Right forelimb (tissue), 1 donor: Measurements from ENCODE around the gene DDT.
"Not testable (repeated sequence)": the region's sequence is repeated elsewhere in the genome, so short reads cannot be mapped to it uniquely, and the experiment has no call there.

Source experiments
- DNase-seq: peaks from one replicate; pipeline ENCODE4 v3.0.0-alpha.2; 2018

Gene DDT

DNA sequence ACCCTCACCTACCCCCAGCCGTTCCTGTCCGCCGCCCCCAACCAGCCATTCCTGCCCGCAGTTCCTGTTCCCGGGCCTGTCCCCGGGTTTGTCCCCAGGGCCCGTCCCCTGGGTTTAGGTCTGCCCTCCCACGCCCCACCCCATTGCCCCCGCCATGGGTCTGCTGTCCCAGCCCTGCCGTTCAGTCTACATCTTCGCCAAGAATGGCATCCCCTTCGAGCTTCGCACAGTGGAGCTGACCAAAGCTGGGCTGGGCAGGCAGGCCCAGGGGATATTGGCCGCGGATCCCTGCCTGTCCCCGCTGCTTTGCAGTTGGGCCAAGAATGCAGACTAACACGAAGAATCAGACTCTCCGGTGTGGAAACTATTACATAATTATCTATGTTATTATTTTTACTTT lies 24.5 kb downstream of the DDT start:
- not testable (repeated sequence) for DNase-seq

DNA sequence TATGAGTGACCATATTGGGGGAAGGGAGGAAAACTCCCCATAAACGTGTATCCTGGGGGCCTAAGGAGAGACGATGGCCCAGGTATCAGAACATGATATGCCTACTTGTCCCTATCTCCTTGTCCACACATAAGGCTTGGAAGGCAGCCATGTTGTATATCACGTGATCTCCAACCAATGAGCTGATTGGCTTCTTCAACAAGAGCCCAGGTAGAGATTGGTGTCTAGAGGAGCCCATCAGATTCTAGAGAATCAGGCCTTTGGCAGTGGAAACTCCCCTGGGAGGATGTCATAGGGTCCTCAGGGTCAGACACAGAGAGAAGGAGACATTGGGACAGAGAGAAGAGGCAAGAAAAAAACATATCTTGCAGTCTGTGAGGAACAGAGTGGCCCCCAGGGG lies 26.9 kb downstream of the DDT start:
- DNase-seq, result not testable (repeated sequence)

DNA sequence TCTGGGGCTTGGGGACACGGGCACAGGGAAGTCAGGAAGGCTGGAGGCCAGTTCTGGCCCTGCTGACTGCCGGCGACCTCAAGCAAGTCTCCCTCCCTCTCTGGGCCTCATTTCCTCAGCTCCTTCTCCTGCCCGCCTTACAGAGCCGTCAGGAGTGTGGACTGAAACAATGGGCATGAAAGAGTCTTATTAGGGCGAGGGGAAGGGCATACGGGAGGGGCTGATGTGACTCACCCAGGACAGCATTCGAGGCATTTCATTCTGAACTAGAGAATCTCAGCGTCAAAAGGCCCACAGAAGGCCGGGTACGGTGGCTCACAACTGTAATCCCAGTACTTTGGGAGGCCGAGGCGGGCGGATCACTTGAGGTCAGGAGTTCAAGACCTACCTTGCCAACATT lies 34.1 kb downstream of the DDT start:
- not testable (repeated sequence) for DNase-seq

DNA sequence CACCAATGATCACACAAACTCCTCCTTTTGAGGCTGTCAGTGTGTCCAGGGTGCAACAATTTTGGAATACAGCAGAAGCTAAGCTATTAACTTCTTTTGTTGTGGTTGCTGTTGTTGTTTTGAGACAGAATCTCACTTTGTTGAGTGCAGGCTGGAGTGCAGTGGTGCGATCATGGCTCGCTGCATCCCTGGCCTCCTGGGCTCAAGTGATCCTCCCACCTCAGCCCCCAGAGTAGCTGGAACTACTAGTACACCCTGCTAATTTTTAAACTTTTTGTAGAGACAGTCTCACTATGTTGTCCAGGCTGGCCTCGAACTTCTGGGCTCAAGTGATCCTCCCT lies 35.3 kb downstream of the DDT start:
- no peak for DNase-seq

DNA sequence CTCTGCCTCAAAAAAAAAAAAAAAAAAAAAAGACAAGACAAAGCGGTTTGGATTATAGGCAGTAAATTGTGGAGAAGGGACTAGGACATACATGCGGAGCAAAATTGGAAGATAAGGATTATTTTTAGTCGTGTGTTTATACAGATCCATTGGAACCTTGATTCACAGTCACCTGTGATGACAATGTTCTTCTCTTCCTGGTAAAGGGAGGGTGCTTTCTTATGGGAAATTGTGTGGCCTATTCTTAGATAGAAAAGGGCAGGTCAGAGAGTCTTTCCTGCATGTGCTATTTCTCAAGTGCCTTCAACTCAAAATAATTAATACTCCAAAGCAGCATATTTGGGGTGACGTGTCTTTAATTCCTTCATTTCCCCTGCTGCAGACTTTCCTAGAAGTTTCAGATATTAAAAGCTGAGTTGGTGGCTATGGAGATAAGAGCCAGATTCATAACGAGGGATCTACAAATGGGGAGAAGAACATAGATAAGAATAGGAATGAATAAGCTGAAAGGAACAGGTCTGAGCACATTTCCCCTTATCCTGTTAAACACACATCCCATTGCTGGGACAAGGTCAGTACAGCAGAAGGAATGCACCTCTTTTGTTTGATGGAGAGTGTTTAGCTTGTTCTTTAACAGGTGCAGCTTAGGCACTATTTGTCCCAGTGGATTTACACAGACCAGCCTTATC lies 35.8 kb downstream of the DDT start:
- DNase-seq, result no peak

DNA sequence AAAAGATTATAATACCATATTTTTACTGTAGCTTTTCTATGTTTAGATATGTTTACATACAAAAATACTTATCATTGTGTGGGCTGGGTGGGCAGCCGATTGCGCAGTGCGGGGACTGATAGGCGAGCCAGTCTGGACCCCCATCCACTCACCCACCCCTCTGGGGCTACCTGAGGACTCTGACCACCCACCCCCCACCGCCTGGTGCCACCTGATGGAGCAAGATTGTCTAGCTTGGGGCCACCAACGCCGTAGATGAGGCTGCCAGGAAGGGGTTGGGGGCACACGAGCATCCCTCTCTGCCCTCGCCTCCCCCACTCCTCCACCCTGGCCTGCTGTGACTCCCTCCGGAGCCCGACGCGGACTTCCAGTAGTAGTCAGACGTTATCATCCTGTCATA lies 47.7 kb downstream of the DDT start:
- no peak for DNase-seq

DNA sequence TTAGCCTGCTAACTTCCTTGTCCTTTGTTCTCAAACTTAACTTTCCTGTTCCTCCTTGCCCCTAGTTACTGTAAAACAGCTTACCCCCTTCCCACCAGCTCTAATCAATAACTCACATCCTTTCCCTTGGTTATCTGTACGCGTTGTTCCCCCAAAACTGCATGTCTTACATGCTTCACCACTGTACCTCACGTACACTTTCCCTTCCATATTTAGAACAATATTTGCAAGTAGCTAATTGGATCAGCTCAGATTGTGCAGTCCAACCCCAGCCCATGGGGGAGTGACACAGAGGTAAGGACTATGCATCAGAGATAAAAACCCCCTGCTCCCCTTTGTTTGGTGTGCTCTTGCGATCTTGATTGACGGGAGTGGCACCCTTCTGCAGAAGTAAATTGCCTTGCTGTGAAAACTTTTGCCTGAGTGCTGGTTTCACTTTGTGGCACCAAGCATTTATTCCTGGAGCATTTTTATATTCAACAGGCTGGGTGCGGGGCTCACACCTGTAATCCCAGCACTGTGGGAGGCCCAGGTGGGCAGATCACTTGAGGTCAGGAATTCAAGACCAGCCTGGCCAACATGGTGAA lies 49.1 kb downstream of the DDT start:
- DNase-seq, result no peak

DNA sequence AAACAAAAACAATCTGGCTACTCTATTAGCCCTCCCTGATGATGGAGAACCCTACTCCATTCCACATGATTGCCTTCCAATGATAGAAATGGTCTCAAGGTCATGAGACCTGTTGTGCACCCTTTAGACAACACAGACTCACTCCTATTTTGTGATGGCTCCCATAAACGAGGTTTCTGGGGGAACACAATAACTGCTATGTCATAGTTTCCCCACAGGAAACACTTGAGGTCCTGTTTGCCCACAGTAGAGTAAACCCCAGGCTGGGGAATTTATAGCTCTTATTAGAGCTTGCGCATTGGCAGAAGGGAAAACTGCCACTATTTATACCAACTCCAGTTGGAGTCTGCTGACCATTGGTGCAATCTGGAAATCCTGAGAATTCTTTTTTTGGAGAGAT lies 51.3 kb downstream of the DDT start:
- no peak for DNase-seq

DNA sequence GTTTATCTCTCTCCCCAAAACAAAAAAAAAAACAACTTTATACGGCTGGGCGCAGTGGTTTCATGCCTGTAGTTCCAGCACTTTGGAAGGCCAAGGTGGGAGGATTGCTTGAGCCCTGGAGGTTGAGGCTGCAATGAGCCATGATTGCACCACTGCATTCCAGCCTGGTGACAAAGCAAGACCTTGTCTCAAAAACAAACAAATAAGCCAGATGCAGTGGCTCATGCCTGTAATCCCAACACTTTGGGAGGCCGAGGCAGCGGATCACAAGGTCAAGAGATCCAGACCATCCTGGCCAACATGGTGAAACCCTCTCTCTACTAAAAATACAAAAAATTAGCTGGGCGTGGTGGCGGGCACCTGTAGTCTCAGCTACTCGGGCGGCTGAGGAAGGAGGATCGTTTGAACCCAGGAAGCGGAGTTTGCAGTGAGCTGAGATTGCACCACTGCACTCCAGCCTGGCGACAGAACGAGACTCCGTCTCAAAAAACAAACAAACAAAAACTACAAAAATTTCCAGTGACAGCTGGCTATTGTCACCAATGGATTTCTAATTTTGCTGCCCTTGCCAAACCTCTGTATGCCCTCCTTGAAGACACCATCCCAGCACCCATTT lies 52.5 kb downstream of the DDT start:
- not testable (repeated sequence) for DNase-seq
